Activated CD4-positive, alpha-beta T cell treated with anti-CD3 and anti-CD28 coated beads, Interleukin-2, Interleukin-6, amounts not matched to agents 100 ng/mL and 50 ng/mL, durations not matched to agents 16 hours and 8 hours (primary cell): ENCODE results near the gene SLC38A2.
A peak's percentile ranks its signal among the peaks of the same experiment; 100 is the strongest.

ENCODE experiments used
- DNase-seq: peaks from one replicate; pipeline ENCODE4 v3.0.0-alpha.2; 2020

SLC38A2 gene

GRCh38 chr12:46372544-46373300 is at the start of gene SLC38A2:
SLC38A2 (minus strand) TSS chr12:46372773; CDS start chr12:46371293, 1,480 bp downstream.
- DNase-seq: peak; percentile 98

GRCh38 chr12:46419675-46420074 is 47.1 kb upstream of the SLC38A2 start:
- DNase-seq: no peak

- no peak for DNase-seq
Observed at GRCh38 chr12:46415552-46415951, 43.0 kb upstream of the SLC38A2 start.

GRCh38 chr12:46414591-46415268 is 42.2 kb upstream of the SLC38A2 start:
- DNase-seq: no peak

- no peak for DNase-seq
Observed at GRCh38 chr12:46413368-46413767, 40.8 kb upstream of the SLC38A2 start.

GRCh38 chr12:46412857-46413256 is 40.3 kb upstream of the SLC38A2 start:
- DNase-seq: no peak

GRCh38 chr12:46410495-46410894 is 37.9 kb upstream of the SLC38A2 start:
- DNase-seq: no peak

GRCh38 chr12:46409974-46410373 is 37.4 kb upstream of the SLC38A2 start:
- no peak for DNase-seq

GRCh38 chr12:46409342-46409741 is 36.8 kb upstream of the SLC38A2 start:
- DNase-seq: no peak

- no peak for DNase-seq
Observed at GRCh38 chr12:46408441-46408840, 35.9 kb upstream of the SLC38A2 start.

GRCh38 chr12:46407361-46407760 is 34.8 kb upstream of the SLC38A2 start:
- no peak for DNase-seq

- DNase-seq: no peak
Observed at GRCh38 chr12:46406352-46407027, 33.9 kb upstream of the SLC38A2 start.

- DNase-seq: no peak
Observed at GRCh38 chr12:46404733-46405132, 32.2 kb upstream of the SLC38A2 start.

- no peak for DNase-seq
Observed at GRCh38 chr12:46404225-46404631, 31.7 kb upstream of the SLC38A2 start.

- no peak for DNase-seq
Observed at GRCh38 chr12:46403719-46404070, 31.1 kb upstream of the SLC38A2 start.

- DNase-seq: no peak
Observed at GRCh38 chr12:46402941-46403718, 30.6 kb upstream of the SLC38A2 start.

GRCh38 chr12:46402451-46402850 is 29.9 kb upstream of the SLC38A2 start:
- no peak for DNase-seq

- no peak for DNase-seq
Observed at GRCh38 chr12:46401662-46402061, 29.1 kb upstream of the SLC38A2 start.

GRCh38 chr12:46400406-46400805 is 27.8 kb upstream of the SLC38A2 start:
- DNase-seq: no peak

GRCh38 chr12:46399461-46400248 is 27.1 kb upstream of the SLC38A2 start:
- peak; percentile 29 for DNase-seq

GRCh38 chr12:46396826-46397225 is 24.3 kb upstream of the SLC38A2 start:
- DNase-seq: no peak

- DNase-seq: no peak
Observed at GRCh38 chr12:46395388-46395787, 22.8 kb upstream of the SLC38A2 start.
